Stimulated activated CD4-positive, alpha-beta T cell treated with anti-CD3 and anti-CD28 coated beads, Interleukin-4, amount 100 ng/mL, for 4 hours (primary cell): Measurements from ENCODE around the gene SLC9C1.
A peak's percentile ranks its signal among the peaks of the same experiment; 100 is the strongest.
"Not testable (repeated sequence)": the region's sequence is repeated elsewhere in the genome, so short reads cannot be mapped to it uniquely, and the experiment has no call there.

Experiments used
- DNase-seq, 2 experiments: peaks; one replicate each; pipeline ENCODE4 v3.0.0-alpha.2; 2020

SLC9C1 gene

GRCh38 chr3:112185423-112186035 is 108.5 kb downstream of the SLC9C1 start:
- DNase-seq, result not testable (repeated sequence)

GRCh38 chr3:112175646-112176045 is 118.4 kb downstream of the SLC9C1 start:
- no peak for DNase-seq

GRCh38 chr3:112175037-112175436 is 119.0 kb downstream of the SLC9C1 start:
- no peak for DNase-seq

- no peak for DNase-seq
Measured at GRCh38 chr3:112171144-112171543, 122.9 kb downstream of the SLC9C1 start.

GRCh38 chr3:112170046-112170445 is 124.0 kb downstream of the SLC9C1 start:
- DNase-seq, result no peak

- no peak for DNase-seq
Measured at GRCh38 chr3:112167758-112168157, 126.3 kb downstream of the SLC9C1 start.

GRCh38 chr3:112149136-112149535 is 144.9 kb downstream of the SLC9C1 start:
- no peak for DNase-seq

GRCh38 chr3:112143689-112144088 is 150.3 kb downstream of the SLC9C1 start:
- no peak for DNase-seq

- DNase-seq, result no peak
Measured at GRCh38 chr3:112143251-112143650, 150.8 kb downstream of the SLC9C1 start.

- no peak for DNase-seq
Measured at GRCh38 chr3:112141293-112141692, 152.7 kb downstream of the SLC9C1 start.

- no peak for DNase-seq
Measured at GRCh38 chr3:112140584-112140983, 153.4 kb downstream of the SLC9C1 start.

- no peak for DNase-seq
Measured at GRCh38 chr3:112138219-112138969, 155.6 kb downstream of the SLC9C1 start.

- no peak for DNase-seq
Measured at GRCh38 chr3:112137781-112138180, 156.2 kb downstream of the SLC9C1 start.

GRCh38 chr3:112136959-112137693 is 156.9 kb downstream of the SLC9C1 start:
- DNase-seq, result peak in 1 of 2 experiments; percentile 27

GRCh38 chr3:112136046-112136445 is 158.0 kb downstream of the SLC9C1 start:
- no peak for DNase-seq

GRCh38 chr3:112134335-112135124 is 159.5 kb downstream of the SLC9C1 start:
- DNase-seq, result no peak

- no peak for DNase-seq
Measured at GRCh38 chr3:112133626-112134334, 160.2 kb downstream of the SLC9C1 start.

- DNase-seq, result peak; percentile 32 to 65
Measured at GRCh38 chr3:112132975-112133448, 161.0 kb downstream of the SLC9C1 start, which contains the start of gene GCSAM. GCSAM (minus strand) TSS chr3:112133248; CDS start chr3:112133120, 128 bp downstream.

GRCh38 chr3:112132554-112132953 is 161.5 kb downstream of the SLC9C1 start:
- no peak for DNase-seq

GRCh38 chr3:112132088-112132487 is 161.9 kb downstream of the SLC9C1 start:
- DNase-seq, result no peak

- DNase-seq, result no peak
Measured at GRCh38 chr3:112131111-112131510, 162.9 kb downstream of the SLC9C1 start.

- no peak for DNase-seq
Measured at GRCh38 chr3:112130638-112130993, 163.4 kb downstream of the SLC9C1 start.
